ENCODE data around the gene TNPO1. TPM values are rescaled to one million over a fixed set of nuclear protein-coding genes. Genes with fewer than 3 reads are reported as not detected.

TNPO1 gene
- total and polyA plus RNA-seq, 2 of the 8 experiments (the other 6 are each of a cell fraction or from before 2014, with no cell fraction given): 38.5 to 211 TPM

DNA sequence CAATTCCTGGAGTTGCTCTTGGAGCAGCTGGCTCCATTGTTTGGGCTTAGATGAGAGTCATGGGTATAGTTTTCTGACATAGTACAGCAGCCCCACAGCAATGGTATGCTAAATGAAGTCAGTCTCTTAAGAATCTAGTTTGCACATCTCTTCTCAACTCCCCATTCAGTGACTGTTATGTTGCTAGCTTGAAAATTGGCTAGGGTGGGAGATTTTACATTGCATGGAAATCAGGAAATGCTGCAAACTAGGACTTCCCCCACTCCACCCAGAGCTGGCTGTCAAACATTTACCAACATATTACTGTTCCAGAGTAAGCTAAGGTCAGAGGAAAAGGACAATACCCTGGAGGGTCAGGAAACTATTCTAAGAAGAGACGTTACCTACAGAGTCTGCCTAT lies 121.7 kb downstream of the TNPO1 start:
- no peak for FAIRE-seq
- TF ChIP-seq POLR2A (IDR thresholded peaks at IDR 0.05; ENCODE audit: control extremely low read depth in 1 of 2, low read depth in 2 of 2, low read length in 2 of 2) (no peak), CHD1 (IDR thresholded peaks at IDR 0.05; ENCODE audit: low read depth, low read length) (no peak), BCL11A (IDR thresholded peaks at IDR 0.05; ENCODE audit: low read depth in 2 of 2, low read length in 2 of 2) (no peak), CHD2 (IDR thresholded peaks at IDR 0.05; ENCODE audit: low read length) (no peak), CREB1 (IDR thresholded peaks at IDR 0.05) (no peak), POLR2AphosphoS5 (IDR thresholded peaks at IDR 0.05; ENCODE audit: low read depth, low read length) (no peak), CBX5 (IDR thresholded peaks at IDR 0.05; ENCODE audit: low read depth, low read length) (no peak), JUND (IDR thresholded peaks at IDR 0.05; ENCODE audit: low read length) (no peak), GTF2F1 (IDR thresholded peaks at IDR 0.05; ENCODE audit: borderline replicate concordance, low read depth, low read length) (no peak), FOSL1 (IDR thresholded peaks at IDR 0.05; ENCODE audit: insufficient read depth, low read depth, low read length) (no peak), SRF (IDR thresholded peaks at IDR 0.05; ENCODE audit: low read depth, low read length) (no peak), TAF7 (optimal IDR thresholded peaks at IDR 0.05; ENCODE audit: borderline replicate concordance, low read depth, low read length) (no peak)
- TF ChIP-seq, protein P1, sequence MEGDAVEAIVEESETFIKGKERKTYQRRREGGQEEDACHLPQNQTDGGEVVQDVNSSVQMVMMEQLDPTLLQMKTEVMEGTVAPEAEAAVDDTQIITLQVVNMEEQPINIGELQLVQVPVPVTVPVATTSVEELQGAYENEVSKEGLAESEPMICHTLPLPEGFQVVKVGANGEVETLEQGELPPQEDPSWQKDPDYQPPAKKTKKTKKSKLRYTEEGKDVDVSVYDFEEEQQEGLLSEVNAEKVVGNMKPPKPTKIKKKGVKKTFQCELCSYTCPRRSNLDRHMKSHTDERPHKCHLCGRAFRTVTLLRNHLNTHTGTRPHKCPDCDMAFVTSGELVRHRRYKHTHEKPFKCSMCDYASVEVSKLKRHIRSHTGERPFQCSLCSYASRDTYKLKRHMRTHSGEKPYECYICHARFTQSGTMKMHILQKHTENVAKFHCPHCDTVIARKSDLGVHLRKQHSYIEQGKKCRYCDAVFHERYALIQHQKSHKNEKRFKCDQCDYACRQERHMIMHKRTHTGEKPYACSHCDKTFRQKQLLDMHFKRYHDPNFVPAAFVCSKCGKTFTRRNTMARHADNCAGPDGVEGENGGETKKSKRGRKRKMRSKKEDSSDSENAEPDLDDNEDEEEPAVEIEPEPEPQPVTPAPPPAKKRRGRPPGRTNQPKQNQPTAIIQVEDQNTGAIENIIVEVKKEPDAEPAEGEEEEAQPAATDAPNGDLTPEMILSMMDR (IDR thresholded peaks at IDR 0.05; ENCODE audit: control extremely low read depth in 1 of 3, insufficient read depth in 1 of 3, low read depth in 1 of 3, low read length in 3 of 3): no peak

More for the DNA sequence above, 121.7 kb downstream of the TNPO1 start:
- no peak overlapping the region for H2BK120ac ChIP-seq (replicated peaks; ENCODE audit: low read depth, low read length)
- H3K79me1 ChIP-seq (ENCODE audit: low read depth, low read length): no peaks in the 10 kb centered on the region
- H3K9ac ChIP-seq (replicated peaks in 1 of 4; ENCODE audit: extremely low read depth in 1 of 4, low read depth in 3 of 4, low read length in 3 of 4): no peak overlapping the region
- no peak overlapping the region for H2BK12ac ChIP-seq (ENCODE audit: low read depth, low read length)
- no peak overlapping the region for H3K27ac ChIP-seq (ENCODE audit: low read depth, low read length)
- 82% methylated on average over 1 of the region's 1 CpG; no CpG with 5 or more reads in 1 of the 2 experiments for WGBS, 2 experiments (ENCODE audit: extremely low coverage in 1 of 2, insufficient coverage in 1 of 2, insufficient read length in 1 of 2, insufficient replicate concordance in 2 of 2, low coverage in 1 of 2, low lambda C conversion rate in 2 of 2, missing lambda C conversion rate in 1 of 2)
- no peak overlapping the region for H2AK5ac ChIP-seq (ENCODE audit: low read depth, low read length)
- no peak overlapping the region for H3K4ac ChIP-seq (replicated peaks; ENCODE audit: insufficient read length, low read depth, low read length)
- H3K4me3 ChIP-seq (ENCODE audit: extremely low read depth in 1 of 4, insufficient read depth in 2 of 4, low read depth in 3 of 4, low read length in 4 of 4): no peak overlapping the region
- no peaks in the 10 kb centered on the region for H3K79me2 ChIP-seq (ENCODE audit: control insufficient read depth in 1 of 2, insufficient read depth in 2 of 2, low read length in 2 of 2)
- no peak overlapping the region for H3K18ac ChIP-seq (ENCODE audit: extremely low read depth, low read length)
- H4K8ac ChIP-seq (ENCODE audit: extremely low read depth, insufficient read depth, low read length): no peak overlapping the region
- POLR2A ChIA-PET (ENCODE audit: partially characterized antibody): interaction anchor here (0.7 kb wide), 1 partner anchor 18 kb away, joined by 3 read pairs; no protein-coding TSS in a partner anchor
- H3K23me2 ChIP-seq (ENCODE audit: low read depth, low read length): no peaks in the 10 kb centered on the region
- no peaks in the 10 kb centered on the region for H3K4me1 ChIP-seq (replicated peaks in 1 of 4; ENCODE audit: control insufficient read depth in 3 of 4, insufficient read depth in 4 of 4, low read length in 3 of 4)
- H3K56ac ChIP-seq (replicated peaks; ENCODE audit: insufficient read length, low read depth, low read length): no peak overlapping the region
- no peak overlapping the region for H3K14ac ChIP-seq (ENCODE audit: insufficient read length)
- H4K91ac ChIP-seq (replicated peaks; ENCODE audit: insufficient read length, low read length): no peak overlapping the region
- no peak overlapping the region for H2BK15ac ChIP-seq (ENCODE audit: low read length)
- peaks cover 0 to 2% (median 0%) of the 10 kb centered on the region in 4 experiments; a peak in 1 of 8 replicates for H3K36me3 ChIP-seq (ENCODE audit: control insufficient read depth in 2 of 4, insufficient read depth in 4 of 4, low read length in 3 of 4)
- CTCF ChIA-PET (ENCODE audit: partially characterized antibody): interaction anchor here (1.0 kb wide), 1 partner anchor 10 kb away, joined by 3 read pairs; no protein-coding TSS in a partner anchor
- no peak overlapping the region for H2AFZ ChIP-seq (ENCODE audit: low read length)
- H3K23ac ChIP-seq (ENCODE audit: insufficient read length): no peak overlapping the region
- H3K4me2 ChIP-seq (ENCODE audit: insufficient read depth in 1 of 2, low read depth in 2 of 2, low read length in 2 of 2): no peak overlapping the region
- H4K5ac ChIP-seq (ENCODE audit: insufficient read length, low read depth, low read length): no peak overlapping the region
- H2BK5ac ChIP-seq (ENCODE audit: low read depth, low read length): no peak overlapping the region
- no peaks in the 10 kb centered on the region for H4K20me1 ChIP-seq (replicated peaks in 1 of 2; ENCODE audit: control insufficient read depth in 1 of 2, insufficient read depth in 2 of 2, low read length in 2 of 2)
- peaks cover 3 to 10% of the 10 kb centered on the region in 2 experiments; a peak in 3 of 4 replicates for H3K9me3 ChIP-seq (ENCODE audit: insufficient read depth in 2 of 2, low read depth in 1 of 2, low read length in 1 of 2)
- no peak for DNase-seq (ENCODE audit: low read depth in 1 of 2, low spot score in 2 of 2)
- H3K27me3 ChIP-seq (replicated peaks in 1 of 4; ENCODE audit: control insufficient read depth in 3 of 4, extremely low read depth in 1 of 4, insufficient read depth in 3 of 4, low read length in 3 of 4): no peaks in the 10 kb centered on the region
- H2BK20ac ChIP-seq (ENCODE audit: low read length): no peak overlapping the region

Measured in H1 (cell line).